NCI-H2107 treated with DMSO at 0.1 percent for 48 hours (cell line): Measurements from ENCODE around the gene CFAP45.

Source experiments
- DNase-seq: peaks from one replicate; lab custom pipeline; 2025; ENCODE audit not compliant: unreplicated experiment; lab: John Stamatoyannopoulos, UW

The CFAP45 gene

DNA sequence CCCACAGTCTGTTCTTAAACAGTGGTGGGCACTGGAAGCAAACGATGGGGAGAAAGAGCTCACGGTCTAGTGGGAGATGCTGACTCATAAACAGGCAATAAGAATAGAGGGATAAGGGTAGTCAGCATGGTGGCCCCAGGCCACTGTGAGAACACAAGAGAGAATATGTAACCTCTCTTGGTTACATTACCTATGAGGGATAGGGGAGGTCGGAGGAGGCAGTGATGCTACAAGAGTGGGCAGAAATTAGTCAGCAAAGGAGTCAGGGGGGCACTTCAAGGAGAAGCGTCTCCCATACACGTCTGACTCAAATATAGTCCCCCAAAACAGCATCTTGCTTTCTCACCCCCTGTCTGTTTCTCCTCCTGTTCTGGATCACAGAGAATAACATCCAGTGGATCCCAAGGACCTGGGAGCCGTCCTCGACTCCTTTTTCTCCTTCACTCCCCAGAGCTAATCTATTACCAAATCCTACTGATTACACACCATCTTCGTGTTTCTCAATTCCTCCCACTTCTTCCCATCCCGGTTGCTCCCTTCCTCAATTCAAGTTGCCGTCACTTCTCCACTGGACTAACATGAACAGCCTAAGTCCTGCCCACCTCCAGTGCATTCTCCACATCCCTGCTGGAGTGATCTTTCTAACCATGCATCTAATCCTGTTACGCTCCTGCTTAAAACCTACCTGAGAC lies 71.2 kb downstream of the CFAP45 start:
- no peak for DNase-seq

DNA sequence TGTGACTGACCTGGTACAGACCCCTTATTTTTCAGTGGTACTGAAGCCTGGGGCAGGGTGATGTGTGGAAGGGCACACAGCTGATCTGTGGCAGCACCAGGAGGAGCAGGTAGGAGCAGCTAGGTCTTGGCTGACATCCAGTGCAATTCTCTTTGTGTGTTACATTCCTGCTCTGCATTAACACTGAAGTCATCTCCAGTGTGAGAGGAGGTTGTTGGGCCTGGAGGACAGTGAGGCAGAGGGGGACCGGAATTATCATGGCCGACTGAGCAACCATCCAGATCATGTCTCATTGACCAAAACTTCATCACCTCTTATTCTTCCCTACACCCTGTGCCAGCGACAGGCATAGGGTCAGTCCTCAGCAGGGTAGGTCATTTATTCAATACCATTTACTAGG lies 71.8 kb downstream of the CFAP45 start:
- peak; percentile 78 for DNase-seq

GRCh38 chr1:159827549-159827948 lies 72.4 kb downstream of the CFAP45 start:
- no peak for DNase-seq

- no peak for DNase-seq
Observed at GRCh38 chr1:159827102-159827490, 72.9 kb downstream of the CFAP45 start.

GRCh38 chr1:159826441-159827101 lies 73.4 kb downstream of the CFAP45 start, which contains the start of gene SLAMF8:
SLAMF8 (plus strand) TSS chr1:159826873; CDS start chr1:159826899, 26 bp downstream.
- no peak for DNase-seq

DNA sequence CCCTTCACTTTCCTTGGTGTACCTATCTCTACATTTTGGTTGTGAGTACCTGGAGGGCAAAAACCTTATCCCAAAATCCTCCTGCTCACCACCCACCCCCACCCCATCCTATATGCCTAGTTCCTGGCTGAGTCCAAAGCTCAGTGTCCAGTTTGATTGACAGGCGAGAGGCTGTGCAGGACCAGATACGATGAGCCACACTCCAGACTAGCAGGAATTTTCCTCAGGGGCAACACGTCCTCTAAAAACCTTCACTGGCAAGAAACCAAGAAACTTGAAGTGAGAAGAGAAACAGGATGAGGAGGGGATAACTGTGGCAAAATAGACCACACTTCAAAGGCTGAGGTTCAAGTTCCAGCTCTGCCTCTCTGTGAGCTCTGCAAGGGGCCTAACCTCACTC lies 74.4 kb downstream of the CFAP45 start:
- no peak for DNase-seq

DNA sequence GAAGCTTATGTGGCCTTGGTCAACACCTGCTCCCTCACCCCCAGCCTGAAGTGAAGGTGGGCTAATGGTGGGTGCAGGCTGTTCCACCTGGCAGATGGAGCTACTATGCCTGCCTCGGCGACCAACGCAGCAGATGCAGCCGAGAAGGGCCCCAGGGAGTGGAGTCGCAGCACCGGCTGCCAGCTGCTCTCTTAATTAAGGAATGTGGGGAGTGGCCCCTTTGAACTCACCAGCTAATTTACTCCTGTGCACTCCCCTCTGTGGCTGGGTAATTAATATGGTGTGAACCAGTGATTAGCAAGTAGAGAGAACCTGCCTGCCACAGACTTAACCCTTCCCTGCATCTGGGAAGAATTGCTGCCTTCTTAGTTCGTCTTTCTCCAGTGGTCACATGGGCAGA lies 76.6 kb downstream of the CFAP45 start:
- DNase-seq = peak; percentile 96
